Glomerular endothelial cell (primary cell): ENCODE data around the gene JAM3. TPM values are rescaled to one million over a fixed set of nuclear protein-coding genes. Genes with fewer than 3 reads are reported as not detected.
"Not testable (repeated sequence)": the region's sequence is repeated elsewhere in the genome, so short reads cannot be mapped to it uniquely, and the experiment has no call there.

Source experiments
- DNase-seq: peaks from one replicate; pipeline ENCODE4 v3.0.0-alpha.2; 2011; ENCODE audit warnings: low read depth, low spot score; ENCODE audit errors: extremely low read depth
- total RNA-seq: library from RNA; depleted of rRNA; stranded (reverse); fragments of >200 nt; gene quantifications from 2 replicates; pipeline ENCODE4 v1.2.3, GENCODE V29; 2015

JAM3 gene
- total RNA-seq, 1 donor from 2014 or later = 108 TPM

DNA sequence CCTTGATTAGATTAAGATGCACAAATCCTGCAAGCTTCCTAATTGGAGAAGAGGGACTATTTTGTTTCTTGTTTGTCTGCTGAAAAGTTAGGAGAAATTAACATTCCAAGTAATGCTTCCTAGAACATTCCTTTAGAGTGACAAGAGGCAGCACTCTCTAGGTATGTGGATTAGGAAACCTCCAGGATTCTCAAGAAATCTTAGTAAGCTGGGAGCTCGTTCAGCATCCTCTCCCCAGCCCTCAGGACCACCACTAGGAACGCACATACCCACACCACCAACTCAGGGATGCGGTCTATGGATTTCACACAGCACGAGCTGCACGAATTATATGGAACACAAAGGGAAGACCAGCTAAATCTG, 102.0 kb downstream of the JAM3 start:
- DNase-seq = no peak

DNA sequence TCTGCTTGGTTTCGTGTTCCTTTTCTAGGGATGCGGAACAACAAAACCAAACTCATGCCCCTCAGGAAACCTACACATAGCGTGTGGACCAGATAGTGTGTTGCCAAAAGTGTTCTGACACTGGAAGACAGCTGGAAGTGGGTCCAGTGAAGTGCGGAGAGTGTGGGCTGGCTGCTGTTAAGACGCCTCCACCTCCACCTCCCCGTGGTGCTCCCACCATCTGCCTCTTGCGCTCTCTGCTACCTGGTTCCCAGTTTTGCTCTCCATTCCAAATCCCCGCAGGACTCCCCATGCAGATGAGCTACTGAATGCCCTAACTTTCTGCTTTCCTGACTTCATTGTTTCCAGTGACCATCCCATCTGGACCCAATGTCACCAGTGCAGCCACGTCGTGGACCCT, 103.1 kb downstream of the JAM3 start:
- no peak for DNase-seq

DNA sequence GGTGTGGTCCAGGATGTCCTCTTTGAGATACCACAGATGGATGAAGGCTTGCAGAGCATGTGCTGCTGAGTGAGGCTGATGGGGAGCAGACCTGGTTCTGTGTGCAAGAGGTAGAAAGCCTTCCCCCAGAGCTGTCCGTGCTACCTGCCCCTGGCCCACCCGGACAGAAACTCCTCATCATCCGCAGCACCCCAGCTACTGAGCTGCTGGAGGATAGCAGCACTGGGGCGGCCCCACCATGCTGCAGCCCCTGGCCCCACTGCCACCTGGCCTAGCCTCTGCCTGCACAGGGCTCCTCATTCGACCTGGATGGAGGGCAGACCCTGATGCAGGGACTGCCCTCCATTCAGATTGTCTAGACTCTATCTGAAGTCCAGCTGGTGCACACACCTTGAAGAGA, 104.4 kb downstream of the JAM3 start:
- no peak for DNase-seq

DNA sequence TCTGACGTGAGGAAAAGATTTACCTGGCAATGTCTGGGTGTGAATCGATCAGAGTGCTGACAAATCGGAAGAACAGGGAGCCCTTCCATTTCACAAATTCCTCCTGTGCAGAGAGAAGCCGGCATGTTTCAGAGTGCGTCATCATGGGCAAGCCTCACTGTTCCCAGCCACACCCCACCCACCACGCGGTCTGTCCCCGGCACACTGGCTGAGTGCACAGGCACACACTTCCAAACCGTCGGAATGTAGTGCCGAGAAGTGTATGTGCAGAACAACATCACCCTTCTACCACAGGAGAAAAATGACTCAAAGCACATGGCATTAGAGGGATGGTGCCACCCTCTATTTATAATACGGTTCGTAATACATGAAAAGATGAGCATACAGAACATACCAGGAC, 107.4 kb downstream of the JAM3 start:
- no peak for DNase-seq

DNA sequence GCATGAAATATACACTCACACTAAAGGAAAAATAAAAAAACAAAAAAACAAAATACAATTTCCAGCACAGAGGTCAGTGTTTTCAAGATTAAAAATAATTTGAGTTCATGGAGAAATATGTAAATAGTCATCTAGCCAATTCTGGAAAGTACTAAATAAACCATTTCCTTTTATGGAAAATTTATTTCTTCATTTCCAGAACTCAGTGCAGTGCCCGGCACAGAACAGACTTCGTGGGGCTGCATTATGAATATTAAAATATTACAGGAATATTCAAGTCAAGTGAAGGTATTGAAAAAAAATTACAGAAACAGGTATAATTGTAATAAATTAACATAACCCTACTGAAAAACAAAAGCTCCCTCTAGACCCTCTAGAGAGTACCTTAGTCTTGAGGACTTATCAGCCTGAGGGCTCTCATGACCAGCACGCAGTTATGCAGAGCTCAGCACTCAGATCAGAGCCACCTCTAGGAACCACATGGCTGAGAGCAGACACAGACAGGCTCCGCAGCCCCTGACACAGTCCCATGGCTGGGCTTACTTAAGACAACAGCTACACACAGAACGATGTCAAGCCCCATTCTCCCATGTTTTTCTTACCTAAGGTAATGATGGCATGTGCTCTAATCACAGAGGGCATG, 109.3 kb downstream of the JAM3 start:
- DNase-seq = no peak

DNA sequence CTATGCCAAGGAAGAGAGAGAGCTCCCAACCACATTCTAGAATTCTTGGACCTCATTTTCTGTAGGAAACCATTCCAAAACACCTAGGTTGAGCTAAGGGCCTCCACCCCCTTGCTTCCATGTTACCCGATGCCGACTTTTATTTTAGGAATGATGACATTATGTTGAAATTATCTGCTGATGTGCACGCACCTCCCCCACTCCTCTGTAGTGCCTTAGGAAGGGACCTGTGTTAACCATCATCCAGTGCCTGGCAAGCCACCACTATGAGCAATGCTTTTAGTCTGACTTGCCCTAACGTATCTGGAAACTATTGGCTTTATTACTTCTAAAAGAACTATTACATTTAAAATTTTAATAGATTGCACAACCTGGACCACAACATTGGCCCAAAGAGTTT, 112.8 kb downstream of the JAM3 start:
- no peak for DNase-seq

DNA sequence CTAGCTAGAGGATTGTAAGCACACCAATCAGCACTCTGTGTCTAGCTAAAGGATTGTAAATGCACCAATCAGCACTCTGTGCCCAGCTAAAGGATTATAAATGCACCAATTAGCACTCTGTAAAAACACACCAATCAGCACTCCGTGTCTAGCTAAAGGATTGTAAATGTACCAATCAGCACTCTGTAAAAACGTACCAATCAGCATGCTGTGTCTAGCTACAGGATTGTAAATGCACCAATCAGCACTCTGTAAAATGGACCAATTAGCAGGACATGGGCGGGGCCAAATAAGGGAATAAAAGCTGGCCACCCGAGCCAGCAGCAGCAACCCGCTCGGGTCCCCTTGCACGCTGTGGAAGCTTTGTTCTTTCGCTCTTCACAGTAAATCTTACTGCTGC, 119.2 kb downstream of the JAM3 start:
- DNase-seq = not testable (repeated sequence)

DNA sequence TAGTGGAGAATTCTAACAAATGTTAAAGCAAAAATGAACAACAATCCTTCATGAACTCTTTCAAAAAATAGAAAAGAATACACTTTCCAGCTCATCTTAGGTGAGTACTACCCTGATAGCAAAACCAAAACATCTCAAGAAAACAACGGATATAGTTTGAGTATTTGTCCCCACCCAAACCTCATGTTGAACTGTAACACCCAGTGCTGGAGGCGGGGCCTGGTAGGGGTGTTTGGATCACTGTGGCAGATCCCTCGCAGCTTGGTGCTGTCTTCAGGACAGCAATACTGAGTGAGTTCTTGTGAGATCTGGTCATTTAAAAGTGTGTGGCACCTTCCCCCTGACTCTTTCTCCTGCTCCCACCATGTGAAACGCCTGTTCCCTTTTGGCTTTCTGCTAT, 127.9 kb downstream of the JAM3 start:
- DNase-seq = no peak

DNA sequence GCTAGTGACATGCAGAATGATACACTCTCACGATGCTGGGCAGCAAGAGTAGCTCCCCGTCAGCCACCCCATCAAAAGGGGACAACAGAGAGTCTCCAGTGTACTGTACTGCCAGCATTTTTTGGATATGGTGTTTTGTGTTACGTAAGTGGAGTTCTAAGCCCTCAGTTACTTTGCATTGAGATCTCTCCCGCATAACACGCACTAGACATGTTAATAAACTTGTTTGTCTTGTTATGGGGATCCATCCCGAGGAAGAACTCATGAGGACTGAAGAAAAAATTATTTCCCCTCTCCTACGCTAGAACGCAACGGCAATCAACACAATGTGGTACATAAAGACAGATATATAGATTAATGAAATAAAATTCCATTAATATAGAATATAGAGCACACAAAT, 130.7 kb downstream of the JAM3 start:
- DNase-seq = no peak

DNA sequence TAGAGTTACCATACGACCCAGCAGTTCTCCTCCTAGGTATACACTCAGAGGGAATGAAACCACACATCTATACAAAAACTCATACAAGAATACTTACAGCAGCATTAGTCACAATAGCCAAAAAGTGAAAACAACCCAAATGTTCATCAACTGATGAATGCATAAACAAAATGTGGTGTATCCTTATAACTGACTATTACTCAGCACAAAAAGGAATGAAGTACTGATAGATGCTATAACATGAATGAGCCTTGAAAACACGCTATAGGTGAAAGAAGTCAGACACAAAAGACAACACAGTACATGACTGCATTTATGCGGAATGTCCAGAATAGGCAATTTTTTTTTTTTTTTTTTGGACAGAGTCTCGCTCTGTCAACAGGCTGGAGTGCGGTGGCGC, 131.8 kb downstream of the JAM3 start:
- DNase-seq = no peak

Other genes with a start within 250 kb of the JAM3 start
- not detected in 2 replicates for gene SPATA19, start 223.6 kb upstream of the JAM3 start, total RNA-seq
- gene IGSF9B, start 112.1 kb upstream of the JAM3 start, total RNA-seq = 0.68 TPM in 1 of 2 replicates, not detected in the other
- 11.2 and 14.4 TPM in 2 replicates for gene NCAPD3, start 154.9 kb downstream of the JAM3 start, total RNA-seq
- 38.7 and 54.0 TPM in 2 replicates for gene VPS26B, start 155.6 kb downstream of the JAM3 start, total RNA-seq
- gene THYN1, start 184.3 kb downstream of the JAM3 start, total RNA-seq = 57.5 and 71.5 TPM in 2 replicates
- 21.4 and 29.1 TPM in 2 replicates for gene ACAD8, start 184.5 kb downstream of the JAM3 start, total RNA-seq
- gene GLB1L3, start 207.3 kb downstream of the JAM3 start, total RNA-seq = not detected in 2 replicates